Liver (tissue), 9 donors: ENCODE measurements around the gene NDUFAF8. TPM values are rescaled to one million over a fixed set of nuclear protein-coding genes. Genes with fewer than 3 reads are reported as not detected.

ENCODE experiments used
- DNase-seq: peaks from one replicate; pipeline ENCODE4 v3.0.0-alpha.2; 2017; ENCODE audit warnings: low spot score
- H3K27ac ChIP-seq, 2 donors: one replicate each; pipeline ENCODE4 v1.7.0; 2013; ENCODE audit warnings: inconsistent platforms in 2 of 2, low read length in 2 of 2, control low read depth in 1 of 2, low read depth in 1 of 2, mild to moderate bottlenecking in 1 of 2
- H3K27me3 ChIP-seq, 4 donors: one replicate each; pipeline versions ENCODE4 v1.6.1 to v1.7.0; 2013; ENCODE audit warnings: low read length in 3 of 4, inconsistent platforms in 1 of 4, mild to moderate bottlenecking in 1 of 4, moderate library complexity in 1 of 4; ENCODE audit not compliant: control insufficient read depth in 4 of 4, insufficient read depth in 4 of 4
- H3K36me3 ChIP-seq, 4 donors: one replicate each; pipeline versions ENCODE4 v1.6.1 to v1.7.0; 2013; ENCODE audit warnings: low read length in 3 of 4, mild to moderate bottlenecking in 3 of 4, low read depth in 1 of 4, moderate library complexity in 1 of 4; ENCODE audit not compliant: control insufficient read depth in 4 of 4, insufficient read depth in 3 of 4
- H3K4me1 ChIP-seq, 4 donors: one replicate each; pipeline versions ENCODE4 v1.6.1 to v1.7.0; 2013; ENCODE audit warnings: low read length in 3 of 4, mild to moderate bottlenecking in 3 of 4, moderate library complexity in 1 of 4; ENCODE audit not compliant: control insufficient read depth in 4 of 4, insufficient read depth in 4 of 4
- H3K4me3 ChIP-seq, 3 donors: one replicate each; pipeline versions ENCODE4 v1.6.1 to v1.7.0; 2013; ENCODE audit warnings: low read length in 3 of 3, control low read depth in 1 of 3, low read depth in 1 of 3, mild to moderate bottlenecking in 1 of 3
- H3K9ac ChIP-seq, 2 donors: one replicate each; pipeline ENCODE4 v1.7.0; 2013; ENCODE audit warnings: low read length in 2 of 2, mild to moderate bottlenecking in 2 of 2, moderate library complexity in 2 of 2, control low read depth in 1 of 2, low read depth in 1 of 2
- H3K9me3 ChIP-seq, 4 donors: one replicate each; pipeline versions ENCODE4 v1.6.1 to v1.7.0; 2013; ENCODE audit warnings: low read length in 3 of 4; ENCODE audit not compliant: control insufficient read depth in 4 of 4
- FOXA1 ChIP-seq: IDR thresholded peaks from 2 replicates; pipeline ENCODE4 v1.6.1; 2016; ENCODE audit warnings: antibody characterized with exemption
- FOXA2 ChIP-seq: IDR thresholded peaks from 2 replicates; pipeline ENCODE4 v1.6.1; 2016; ENCODE audit warnings: antibody characterized with exemption
- HNF4A ChIP-seq, 2 donors: conservative IDR thresholded peaks; 2 replicates each; pipeline ENCODE4 v1.6.1; 2016; ENCODE audit warnings: antibody characterized with exemption in 2 of 2, mild to moderate bottlenecking in 2 of 2
- NR2F2 ChIP-seq: IDR thresholded peaks from 2 replicates; pipeline ENCODE4 v1.6.1; 2016; ENCODE audit warnings: antibody characterized with exemption
- RAD21 ChIP-seq, 2 donors: IDR thresholded peaks; 2 replicates each; pipeline ENCODE4 v1.6.1; 2016; ENCODE audit warnings: antibody characterized with exemption in 2 of 2, mild to moderate bottlenecking in 2 of 2
- SP1 ChIP-seq: IDR thresholded peaks from 2 replicates; pipeline ENCODE4 v1.6.1; 2018; ENCODE audit warnings: antibody characterized with exemption, mild to moderate bottlenecking
- TAF1 ChIP-seq: conservative IDR thresholded peaks from 2 replicates; pipeline ENCODE4 v1.6.1; 2016; ENCODE audit warnings: antibody characterized with exemption, mild to moderate bottlenecking
- WGBS: extraction: QIAGEN DNeasy Blood & Tissue Kit; methylation state at CpG from one replicate; pipeline ENCODE4 v1.1.7; 2013; 5-methylcytosine and 5-hydroxymethylcytosine counted together
- polyA plus RNA-seq, 2 donors: library from polyadenylated mRNA; stranded (reverse) in 1 of 2; unstranded in 1 of 2; fragments of 200-250 nt in 1 of 2; fragments of >200 nt in 1 of 2; fragmentation: Nextera tagmentation in 1 of 2; extraction: Ambion mirVana in 1 of 2; gene quantifications; one replicate each; pipeline versions ENCODE4 v1.2.1 to v1.2.3, GENCODE V29; 2013 to 2015
- total RNA-seq, 2 donors: library from RNA; depleted of rRNA; stranded (reverse); fragments of >200 nt; gene quantifications; one replicate each; pipeline ENCODE4 v1.2.3, GENCODE V29; 2014
- TF ChIP-seq, protein P1 (sequence below): fragments of 150-350 bp; IDR thresholded peaks from 2 replicates; pipeline ENCODE4 v1.5.1; 2017; ENCODE audit warnings: improper control_type of control experiment, low read depth, low read length; ENCODE audit not compliant: missing input control
- TF ChIP-seq, protein P2 (sequence below): IDR thresholded peaks from 2 replicates; pipeline ENCODE4 v1.6.1; 2016; ENCODE audit warnings: antibody characterized with exemption
- donor health status: healthy.
- donor health status: healthy.
- donor health status: healthy.
- donor health status: healthy.
- donor health status: healthy.

Gene NDUFAF8
- total and polyA plus RNA-seq, 4 donors: 8.3 to 67.4 (median 15.5) TPM

DNA sequence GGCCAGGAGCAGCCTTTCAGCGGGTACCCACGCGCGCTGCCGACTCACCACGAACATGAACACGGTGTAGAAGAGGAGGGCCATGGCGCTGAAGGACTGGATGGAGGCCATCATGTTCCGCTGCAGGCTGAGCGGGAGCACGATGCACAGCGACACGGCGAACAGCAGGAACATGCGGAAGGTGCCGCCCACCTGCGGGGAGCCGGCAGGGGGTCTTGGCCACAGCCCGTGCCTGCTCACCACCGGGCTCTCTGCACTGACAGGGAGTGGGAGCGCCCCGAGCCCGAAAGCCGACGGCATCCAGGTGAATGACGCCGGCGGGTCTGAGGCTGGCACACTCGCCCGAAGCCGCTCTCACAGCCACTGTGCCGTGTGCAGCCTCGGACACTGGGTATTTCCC lies 43.0 kb downstream of the NDUFAF8 start:
- Histone ChIP-seq H3K9me3 (no peaks in the 10 kb centered on the region), H3K27ac (no peak overlapping the region), H3K4me1 (peaks cover 0 to 10% (median 4%) of the 10 kb centered on the region in 4 donors), H3K36me3 (peaks cover 9 to 48% (median 20%) of the 10 kb centered on the region in 4 donors), H3K4me3 (no peak overlapping the region), H3K27me3 (no peaks in the 10 kb centered on the region), H3K9ac (no peak overlapping the region)
- no peak for DNase-seq
- TF ChIP-seq TAF1 (no peak), HNF4A (conservative IDR thresholded peaks at IDR 0.05) (no peak), FOXA1 (no peak)
- TF ChIP-seq, protein P1, sequence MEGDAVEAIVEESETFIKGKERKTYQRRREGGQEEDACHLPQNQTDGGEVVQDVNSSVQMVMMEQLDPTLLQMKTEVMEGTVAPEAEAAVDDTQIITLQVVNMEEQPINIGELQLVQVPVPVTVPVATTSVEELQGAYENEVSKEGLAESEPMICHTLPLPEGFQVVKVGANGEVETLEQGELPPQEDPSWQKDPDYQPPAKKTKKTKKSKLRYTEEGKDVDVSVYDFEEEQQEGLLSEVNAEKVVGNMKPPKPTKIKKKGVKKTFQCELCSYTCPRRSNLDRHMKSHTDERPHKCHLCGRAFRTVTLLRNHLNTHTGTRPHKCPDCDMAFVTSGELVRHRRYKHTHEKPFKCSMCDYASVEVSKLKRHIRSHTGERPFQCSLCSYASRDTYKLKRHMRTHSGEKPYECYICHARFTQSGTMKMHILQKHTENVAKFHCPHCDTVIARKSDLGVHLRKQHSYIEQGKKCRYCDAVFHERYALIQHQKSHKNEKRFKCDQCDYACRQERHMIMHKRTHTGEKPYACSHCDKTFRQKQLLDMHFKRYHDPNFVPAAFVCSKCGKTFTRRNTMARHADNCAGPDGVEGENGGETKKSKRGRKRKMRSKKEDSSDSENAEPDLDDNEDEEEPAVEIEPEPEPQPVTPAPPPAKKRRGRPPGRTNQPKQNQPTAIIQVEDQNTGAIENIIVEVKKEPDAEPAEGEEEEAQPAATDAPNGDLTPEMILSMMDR: no peak
- TF ChIP-seq, protein P2, sequence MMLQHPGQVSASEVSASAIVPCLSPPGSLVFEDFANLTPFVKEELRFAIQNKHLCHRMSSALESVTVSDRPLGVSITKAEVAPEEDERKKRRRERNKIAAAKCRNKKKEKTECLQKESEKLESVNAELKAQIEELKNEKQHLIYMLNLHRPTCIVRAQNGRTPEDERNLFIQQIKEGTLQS: no peak
- 97% methylated on average over 33 of the region's 33 CpGs for WGBS

DNA sequence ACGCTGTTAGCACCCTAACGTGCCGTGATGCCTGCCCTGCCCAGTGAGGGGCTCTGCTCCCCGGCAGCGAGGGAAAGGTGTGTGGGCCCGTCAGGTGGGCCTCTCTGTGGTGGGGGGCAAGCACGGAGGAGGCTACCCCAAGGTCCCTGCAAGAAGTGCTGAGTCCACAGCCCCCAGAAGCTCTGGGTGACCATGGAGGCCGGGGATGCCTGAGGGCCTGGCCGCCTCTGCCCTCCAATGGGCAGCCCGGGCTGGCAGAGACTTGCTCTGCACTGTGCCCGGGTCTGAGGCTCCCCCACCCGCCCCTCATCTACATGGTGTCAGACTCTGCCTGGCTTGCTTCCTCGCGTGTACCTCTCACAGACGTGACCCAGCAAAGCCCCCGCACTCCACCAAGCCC lies 43.8 kb downstream of the NDUFAF8 start:
- H3K27me3 ChIP-seq: no peaks in the 10 kb centered on the region
- no peak overlapping the region for H3K9ac ChIP-seq
- H3K27ac ChIP-seq: no peak overlapping the region
- WGBS: 95% methylated on average over 16 of the region's 16 CpGs
- TF ChIP-seq, protein P2: no peak
- no peak for TF ChIP-seq HNF4A (conservative IDR thresholded peaks at IDR 0.05)
- TF ChIP-seq, protein P1: no peak
- TF ChIP-seq FOXA2: no peak
- H3K36me3 ChIP-seq: peaks cover 9 to 48% (median 23%) of the 10 kb centered on the region in 4 donors
- DNase-seq: no peak
- H3K4me3 ChIP-seq: no peak overlapping the region
- H3K9me3 ChIP-seq: no peaks in the 10 kb centered on the region
- peaks cover 0 to 13% (median 6%) of the 10 kb centered on the region in 4 donors for H3K4me1 ChIP-seq

DNA sequence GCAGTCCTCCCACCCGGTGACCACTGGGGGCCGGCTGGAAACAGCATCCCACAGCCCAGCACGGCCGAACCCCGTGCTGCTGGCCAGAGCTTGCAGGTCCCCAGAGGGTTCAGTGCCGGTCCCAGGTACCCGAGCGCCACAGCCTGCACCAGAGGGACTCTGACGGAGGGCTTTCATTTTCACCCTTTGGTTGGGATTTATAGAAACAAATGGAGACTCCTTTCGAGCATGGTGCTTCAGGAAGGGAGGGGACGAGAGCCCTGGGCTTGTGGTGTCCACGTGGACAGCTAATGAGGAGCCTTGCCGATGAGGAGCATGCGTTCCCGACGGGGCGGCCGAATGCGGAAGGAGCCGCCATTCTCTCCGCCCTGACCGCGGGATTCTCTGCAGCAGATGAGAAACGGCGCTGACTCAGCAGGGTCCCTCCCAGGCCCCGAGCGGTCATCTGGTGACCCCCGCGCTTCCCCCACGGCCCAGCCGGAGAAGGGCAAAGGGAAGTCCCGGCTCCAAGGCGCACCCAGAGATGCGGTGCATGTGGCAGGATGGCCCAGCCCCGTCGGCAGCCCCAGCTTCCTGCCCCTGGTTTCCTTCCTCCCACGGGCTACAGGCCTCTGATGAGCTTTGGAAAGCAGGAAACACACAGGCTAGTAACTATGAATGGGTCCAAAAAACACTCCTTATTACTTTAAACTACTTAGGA lies 46.2 kb downstream of the NDUFAF8 start:
- Histone ChIP-seq H3K4me3 (peak overlapping the region in 1 of 3 donors; percentile 3), H3K27ac (peak overlapping the region; percentile 62 to 70), H3K27me3 (no peaks in the 10 kb centered on the region), H3K9ac (peak overlapping the region in 1 of 2 donors; percentile 41), H3K4me1 (peaks cover 0 to 13% (median 6%) of the 10 kb centered on the region in 4 donors), H3K36me3 (peaks cover 11 to 35% (median 22%) of the 10 kb centered on the region in 4 donors), H3K9me3 (no peaks in the 10 kb centered on the region)
- 66% methylated on average over 37 of the region's 37 CpGs for WGBS
- TF ChIP-seq NR2F2 (peak; percentile 90), SP1 (peak; percentile 26), RAD21 (IDR thresholded peaks at IDR 0.05) (peak in 1 of 2 donors; percentile 30), FOXA2 (no peak)
- peak; percentile 58 for DNase-seq
